OCI-LY1 (cell line): ENCODE measurements around the gene LETM1.

Experiments used
- EZH2 ChIP-seq: fragments of 200-600 bp; sonication (generic), shearing (Covaris generic); IDR thresholded peaks from 2 replicates; pipeline ENCODE4 v1.8.0; 2017; ENCODE audit warnings: borderline replicate concordance, mixed run types, mild to moderate bottlenecking, antibody characterized with exemption, low read length, moderate library complexity, mixed read lengths
- TF ChIP-seq, protein P1 (sequence below): fragments of 200-600 bp; sonication (generic), shearing (Covaris generic); IDR thresholded peaks from 2 replicates; pipeline ENCODE4 v1.5.1; 2017; ENCODE audit warnings: mild to moderate bottlenecking, antibody characterized with exemption, low read length, moderate library complexity, mixed read lengths

DNA sequence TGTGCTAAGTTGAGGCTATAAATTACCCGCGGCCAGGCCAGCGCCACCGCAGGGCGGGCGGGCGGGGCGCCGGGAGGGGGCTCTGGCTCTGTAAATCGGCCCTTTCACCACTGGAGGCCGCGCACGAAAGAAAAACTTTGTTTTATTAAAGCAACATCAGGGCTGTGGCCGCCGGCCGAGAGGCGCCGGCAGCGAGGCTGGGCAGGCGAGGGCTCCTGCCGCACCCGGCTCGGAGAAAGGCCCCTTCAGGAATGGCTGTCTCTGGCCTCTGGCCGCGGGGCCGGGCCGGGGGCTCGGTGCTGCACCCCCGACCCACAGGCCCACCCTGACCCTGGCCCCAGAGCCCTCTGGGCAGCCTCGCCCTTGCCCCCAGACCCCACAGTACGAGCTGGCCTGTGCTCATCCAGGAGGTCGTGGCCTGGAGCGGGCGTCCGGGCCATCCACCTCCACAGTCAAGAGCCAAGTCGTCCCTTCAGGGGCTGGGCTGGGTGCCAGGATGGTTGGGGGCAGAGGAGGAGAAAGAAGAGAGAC is 92.3 kb downstream of the LETM1 start:
- TF ChIP-seq, protein P1, sequence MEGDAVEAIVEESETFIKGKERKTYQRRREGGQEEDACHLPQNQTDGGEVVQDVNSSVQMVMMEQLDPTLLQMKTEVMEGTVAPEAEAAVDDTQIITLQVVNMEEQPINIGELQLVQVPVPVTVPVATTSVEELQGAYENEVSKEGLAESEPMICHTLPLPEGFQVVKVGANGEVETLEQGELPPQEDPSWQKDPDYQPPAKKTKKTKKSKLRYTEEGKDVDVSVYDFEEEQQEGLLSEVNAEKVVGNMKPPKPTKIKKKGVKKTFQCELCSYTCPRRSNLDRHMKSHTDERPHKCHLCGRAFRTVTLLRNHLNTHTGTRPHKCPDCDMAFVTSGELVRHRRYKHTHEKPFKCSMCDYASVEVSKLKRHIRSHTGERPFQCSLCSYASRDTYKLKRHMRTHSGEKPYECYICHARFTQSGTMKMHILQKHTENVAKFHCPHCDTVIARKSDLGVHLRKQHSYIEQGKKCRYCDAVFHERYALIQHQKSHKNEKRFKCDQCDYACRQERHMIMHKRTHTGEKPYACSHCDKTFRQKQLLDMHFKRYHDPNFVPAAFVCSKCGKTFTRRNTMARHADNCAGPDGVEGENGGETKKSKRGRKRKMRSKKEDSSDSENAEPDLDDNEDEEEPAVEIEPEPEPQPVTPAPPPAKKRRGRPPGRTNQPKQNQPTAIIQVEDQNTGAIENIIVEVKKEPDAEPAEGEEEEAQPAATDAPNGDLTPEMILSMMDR = no peak
- TF ChIP-seq EZH2 = no peak
